ENCODE results near the gene RNU4-1.

The RNU4-1 gene

DNA sequence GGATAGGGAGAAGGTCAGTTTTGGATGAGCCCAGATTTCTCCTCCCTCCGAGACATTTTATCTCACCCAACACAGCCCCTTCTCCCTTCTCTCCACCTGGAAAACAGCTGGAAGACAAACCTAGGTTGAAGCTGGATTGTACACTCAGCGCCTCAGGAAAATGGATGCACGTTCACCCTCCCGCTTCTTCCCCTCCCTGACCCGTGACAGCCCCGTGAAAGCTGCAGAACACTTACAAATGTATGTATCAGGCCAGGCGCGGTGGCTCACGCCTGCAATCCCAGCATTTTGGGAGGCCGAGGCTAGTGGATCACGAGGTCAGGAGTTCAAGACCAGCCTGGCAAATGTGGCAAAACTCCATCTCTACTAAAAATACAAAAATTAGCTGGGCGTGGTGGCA lies 5.5 kb downstream of the RNU4-1 start:
- no peak for DNase-seq

DNA sequence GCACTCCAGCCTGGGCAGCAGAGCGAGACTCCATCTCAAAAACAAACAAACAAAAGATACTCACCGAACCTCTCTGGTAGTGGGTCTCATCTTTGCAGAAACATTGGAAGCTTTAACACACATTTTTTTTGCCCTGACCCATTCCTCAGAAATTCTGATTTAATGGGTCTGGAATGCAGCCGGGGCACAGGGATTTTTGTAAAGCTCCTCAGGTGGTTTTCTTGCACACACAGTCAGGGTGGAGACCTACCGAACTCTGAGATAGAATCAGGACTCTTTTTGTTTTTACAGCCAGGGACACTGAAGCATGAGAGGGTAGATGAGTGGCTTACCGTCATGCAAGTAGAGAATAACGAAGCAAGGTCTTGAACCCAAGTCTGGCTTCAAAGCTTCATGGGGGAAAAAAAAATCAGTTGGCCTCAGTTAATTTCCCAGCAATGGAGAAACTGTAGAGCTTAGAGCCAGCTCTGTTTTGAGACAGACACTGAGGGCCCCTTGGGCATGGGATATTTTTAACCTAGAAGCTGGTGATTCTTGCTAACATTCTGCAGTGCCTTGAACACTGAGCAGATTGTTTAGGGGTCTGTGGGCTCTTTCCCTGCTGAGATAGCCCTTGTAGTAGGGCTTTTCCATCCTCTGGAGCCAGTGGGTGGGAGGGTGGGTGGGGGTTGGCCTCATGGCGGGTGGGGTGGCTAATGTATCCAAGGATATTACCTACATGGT lies 6.1 kb downstream of the RNU4-1 start:
- DNase-seq: no peak

DNA sequence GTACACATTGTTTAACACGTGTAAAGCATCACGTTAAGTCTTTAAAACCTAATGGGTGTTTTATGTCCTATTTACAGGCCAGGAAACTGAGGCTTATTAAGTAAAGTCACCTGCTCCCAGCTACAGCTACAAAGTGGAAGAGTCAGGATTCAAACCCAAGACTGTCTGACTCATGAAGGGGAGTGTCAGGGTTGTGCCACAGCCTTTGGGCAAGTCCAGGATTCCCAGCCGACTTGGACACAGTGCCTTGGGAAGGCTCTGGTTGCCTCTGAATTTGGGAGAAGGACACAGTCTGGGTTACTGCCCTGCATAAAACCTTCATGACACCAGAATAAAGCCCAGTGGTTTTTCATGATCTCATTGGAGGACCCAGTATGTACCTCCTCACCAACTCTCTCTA lies 8.7 kb downstream of the RNU4-1 start:
- DNase-seq: no peak

GRCh38 chr12:120283318-120283717 lies 9.7 kb downstream of the RNU4-1 start:
- no peak for DNase-seq

GRCh38 chr12:120278137-120279069 lies 14.6 kb downstream of the RNU4-1 start:
- DNase-seq: peak in 1 of 2 experiments; percentile 12

GRCh38 chr12:120276734-120277133 lies 16.3 kb downstream of the RNU4-1 start:
- DNase-seq: no peak

- DNase-seq: no peak
These were observed 25.3 kb downstream of the RNU4-1 start for GRCh38 chr12:120267736-120268135.

GRCh38 chr12:120266180-120266870 lies 26.7 kb downstream of the RNU4-1 start:
- DNase-seq: no peak

GRCh38 chr12:120265473-120266179 lies 27.4 kb downstream of the RNU4-1 start, which contains the start of gene PXN:
Gene PXN, minus strand, starts transcription at chr12:120265730. Its CDS starts 101 bp downstream, at chr12:120265629.
- DNase-seq: peak; percentile 43 to 79

- no peak for DNase-seq
These were observed 28.0 kb downstream of the RNU4-1 start for GRCh38 chr12:120264904-120265472.

GRCh38 chr12:120264086-120264903 lies 28.7 kb downstream of the RNU4-1 start:
- DNase-seq: no peak

DNA sequence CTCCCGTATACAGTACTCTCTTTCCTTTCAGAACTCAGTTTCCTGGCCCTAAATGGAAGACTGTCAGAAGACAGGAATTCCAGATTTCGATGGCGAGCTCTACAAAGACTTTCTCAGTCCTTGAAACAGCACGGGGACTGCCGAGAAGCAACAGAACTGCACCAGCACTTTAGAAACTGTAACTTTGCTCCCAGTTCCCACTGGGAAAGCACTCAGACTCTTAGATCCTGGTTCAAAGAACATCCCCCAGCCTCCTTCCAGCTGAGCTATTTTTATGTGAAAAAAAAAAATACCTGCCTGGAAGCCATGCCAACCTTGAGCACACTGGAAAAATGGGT lies 29.3 kb downstream of the RNU4-1 start:
- no peak for DNase-seq

- DNase-seq: no peak
These were observed 29.9 kb downstream of the RNU4-1 start for GRCh38 chr12:120262852-120263747.

DNA sequence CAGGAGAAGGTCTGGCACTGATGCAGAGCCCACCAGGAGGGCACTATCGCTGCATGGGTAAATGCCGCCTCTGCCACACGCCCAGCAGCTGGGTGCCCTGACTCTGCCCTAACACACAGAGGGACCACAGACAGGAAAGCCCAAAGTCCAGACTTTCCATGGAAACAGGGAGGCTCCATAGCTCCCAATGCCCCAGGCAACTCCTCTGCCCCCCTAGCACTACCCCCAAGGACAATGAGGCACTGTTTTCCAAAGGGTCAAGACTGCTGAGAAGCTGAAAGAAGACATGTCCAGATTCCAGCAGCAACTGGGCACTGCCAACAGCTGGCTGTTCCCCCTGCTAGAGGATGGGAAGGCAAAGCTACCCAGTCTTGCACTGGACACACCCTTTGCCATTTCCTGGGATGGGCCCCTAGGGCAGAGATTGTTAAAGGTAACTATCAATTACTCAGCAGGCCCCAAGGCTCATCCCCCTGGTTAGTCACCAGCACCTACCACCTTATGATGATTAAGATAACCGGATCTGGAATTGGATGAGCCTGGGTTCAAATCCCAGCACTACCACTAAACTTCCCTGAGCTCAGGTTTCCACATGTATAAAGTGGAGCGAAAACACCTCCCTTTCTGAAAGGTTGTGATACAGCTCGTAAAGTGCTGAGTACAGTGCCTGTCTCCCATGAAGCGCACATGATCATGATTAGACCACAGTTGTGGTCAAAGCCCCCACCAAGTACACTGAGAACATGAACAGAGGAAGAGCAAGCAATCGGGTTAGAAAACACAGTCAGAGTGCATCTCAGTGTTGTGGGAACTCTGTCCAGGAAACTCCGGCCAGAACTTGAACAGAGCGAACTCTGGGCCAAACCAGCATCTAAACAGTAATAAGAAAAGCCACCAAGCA lies 30.8 kb downstream of the RNU4-1 start:
- DNase-seq: no peak

DNA sequence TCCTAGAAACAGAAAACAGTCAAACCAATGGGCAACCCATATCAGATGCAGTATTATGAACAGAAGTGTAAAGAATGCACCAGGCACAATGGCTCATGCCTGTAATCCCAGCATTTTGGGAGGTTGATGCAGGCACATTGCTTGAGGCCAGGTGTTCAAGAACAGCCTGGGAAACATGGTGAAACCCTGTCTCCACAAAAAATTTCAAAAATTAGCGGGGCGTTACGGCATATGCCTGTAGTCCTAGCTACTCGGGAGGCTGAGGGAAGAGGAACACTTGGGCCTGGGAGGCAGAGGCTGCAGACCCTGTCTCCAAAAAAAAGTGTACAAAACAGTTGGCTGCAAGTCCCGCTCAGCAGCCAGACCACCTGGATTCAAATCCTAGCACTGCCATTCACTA lies 32.4 kb downstream of the RNU4-1 start:
- DNase-seq: no peak

GRCh38 chr12:120259418-120260202 lies 33.4 kb downstream of the RNU4-1 start:
- no peak for DNase-seq

- DNase-seq: no peak
These were observed 34.6 kb downstream of the RNU4-1 start for GRCh38 chr12:120258323-120258896.

Data from NCI-H187 (cell line).